HG03378 (cell line): ENCODE results near the gene TRIML2.

Experiments used
- ATAC-seq: cut with Tn5 transposase; IDR thresholded peaks from one replicate; pipeline ENCODE4 v1.9.1; 2021; ENCODE audit warnings: mild to moderate bottlenecking, moderate library complexity; ENCODE audit not compliant: unreplicated experiment

Gene TRIML2, protein sequence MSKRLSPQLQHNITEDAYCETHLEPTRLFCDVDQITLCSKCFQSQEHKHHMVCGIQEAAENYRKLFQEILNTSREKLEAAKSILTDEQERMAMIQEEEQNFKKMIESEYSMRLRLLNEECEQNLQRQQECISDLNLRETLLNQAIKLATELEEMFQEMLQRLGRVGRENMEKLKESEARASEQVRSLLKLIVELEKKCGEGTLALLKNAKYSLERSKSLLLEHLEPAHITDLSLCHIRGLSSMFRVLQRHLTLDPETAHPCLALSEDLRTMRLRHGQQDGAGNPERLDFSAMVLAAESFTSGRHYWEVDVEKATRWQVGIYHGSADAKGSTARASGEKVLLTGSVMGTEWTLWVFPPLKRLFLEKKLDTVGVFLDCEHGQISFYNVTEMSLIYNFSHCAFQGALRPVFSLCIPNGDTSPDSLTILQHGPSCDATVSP

DNA sequence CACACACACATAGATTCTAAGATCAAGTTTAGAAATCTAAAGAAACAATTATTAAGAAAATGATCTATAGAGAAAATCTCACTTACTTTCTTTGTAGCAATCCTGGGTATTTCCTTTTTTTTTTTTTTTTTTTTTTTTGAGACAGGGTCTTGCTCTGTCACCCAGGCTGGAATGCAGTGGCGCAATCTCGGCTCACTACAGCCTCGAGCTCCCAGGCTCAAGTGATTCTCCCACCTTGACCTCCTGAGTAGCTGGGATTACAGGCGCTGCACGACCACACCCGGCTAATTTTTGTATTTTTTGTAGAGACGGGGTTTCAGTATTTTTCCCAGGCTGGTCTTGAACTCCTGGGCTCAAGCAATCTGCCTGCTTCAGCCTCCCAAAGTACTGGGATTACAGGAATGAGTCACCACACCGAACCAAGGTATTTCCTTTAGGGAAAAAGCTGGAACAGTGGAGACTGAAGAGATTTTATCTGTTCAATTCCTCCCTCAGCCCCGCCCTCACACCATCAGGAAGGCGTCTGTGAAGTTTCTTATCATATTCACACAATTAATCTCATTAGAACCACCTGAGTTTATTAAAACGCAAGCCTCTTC is at the start of gene TRIML2:
Gene TRIML2 (minus strand): TSS at position 447 of the 599 bp plus-strand sequence. CDS start 4,235 bp downstream, outside the sequence.
- ATAC-seq, result no peak

DNA sequence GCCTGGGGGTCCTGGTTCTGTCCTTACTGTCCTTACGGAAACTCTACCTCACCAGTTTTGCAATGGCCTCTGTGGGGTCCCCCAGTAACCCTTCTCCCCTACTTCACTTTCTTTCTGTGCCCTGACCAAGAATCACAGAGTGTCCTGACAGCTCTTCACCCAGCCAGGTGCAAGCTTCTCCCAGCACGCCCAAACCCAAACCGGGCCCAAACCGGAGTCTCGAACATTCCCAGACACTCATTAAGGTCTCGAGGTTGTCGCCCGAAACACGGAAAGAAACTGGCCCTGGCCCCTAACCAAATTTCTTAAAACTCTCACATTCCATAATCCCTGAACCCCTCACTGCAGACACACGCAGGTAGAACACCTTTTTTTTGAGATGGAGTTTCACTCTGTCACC is 48.9 kb upstream of the TRIML2 start:
- ATAC-seq, result no peak

DNA sequence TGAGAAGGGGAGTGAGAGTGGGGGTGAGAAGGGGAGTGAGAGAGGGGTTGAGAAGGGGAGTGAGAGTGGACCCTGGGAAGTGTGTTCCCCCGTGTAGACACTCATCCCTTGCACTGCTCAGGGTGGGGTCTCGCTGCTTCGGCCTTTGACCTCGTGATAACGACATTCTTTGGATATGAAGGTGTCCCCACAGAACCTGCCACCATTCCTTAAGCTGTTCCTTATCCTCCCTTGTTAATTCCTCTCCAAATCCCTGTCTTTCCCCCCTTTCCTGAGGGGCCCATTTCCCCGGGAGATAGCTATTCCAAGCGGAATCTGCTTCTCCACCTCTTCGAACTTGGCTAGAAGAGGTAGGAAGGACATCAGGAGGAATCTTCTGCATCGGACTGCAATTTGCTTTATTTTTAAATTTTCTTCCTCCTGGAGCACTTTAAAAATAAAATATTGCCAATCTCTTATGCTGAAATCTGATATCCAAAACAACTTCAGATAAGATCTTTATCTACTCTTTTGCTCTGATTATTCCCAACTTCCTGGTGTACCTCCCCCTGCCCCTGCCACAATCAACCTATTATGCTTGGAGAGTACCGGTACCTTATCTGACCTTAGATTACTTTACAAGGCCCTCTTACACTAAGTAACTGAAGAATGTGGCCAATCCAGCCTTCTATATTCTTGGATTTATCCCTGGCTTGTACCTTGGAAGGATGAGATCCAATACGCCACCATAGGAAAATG is 45.4 kb upstream of the TRIML2 start:
- ATAC-seq, result no peak

DNA sequence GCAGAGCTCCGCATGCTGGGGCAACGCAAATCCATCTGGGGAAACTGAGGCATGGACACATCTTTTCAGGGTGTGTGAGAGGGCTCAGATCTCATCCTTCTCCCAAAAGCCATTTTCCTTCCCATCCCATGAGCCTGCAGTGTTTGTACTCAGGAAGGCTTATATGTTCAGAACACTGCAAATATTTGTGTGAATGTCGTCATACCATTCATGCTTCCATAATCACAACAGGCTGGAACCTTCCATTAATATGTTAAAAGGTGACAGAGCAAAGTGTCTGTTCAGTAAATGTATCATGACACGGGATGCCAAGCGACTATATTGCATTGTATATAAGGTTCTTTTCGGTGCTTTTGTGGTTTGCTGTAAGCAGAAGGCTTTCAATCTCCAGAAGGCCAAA is 38.4 kb upstream of the TRIML2 start:
- ATAC-seq, result no peak

DNA sequence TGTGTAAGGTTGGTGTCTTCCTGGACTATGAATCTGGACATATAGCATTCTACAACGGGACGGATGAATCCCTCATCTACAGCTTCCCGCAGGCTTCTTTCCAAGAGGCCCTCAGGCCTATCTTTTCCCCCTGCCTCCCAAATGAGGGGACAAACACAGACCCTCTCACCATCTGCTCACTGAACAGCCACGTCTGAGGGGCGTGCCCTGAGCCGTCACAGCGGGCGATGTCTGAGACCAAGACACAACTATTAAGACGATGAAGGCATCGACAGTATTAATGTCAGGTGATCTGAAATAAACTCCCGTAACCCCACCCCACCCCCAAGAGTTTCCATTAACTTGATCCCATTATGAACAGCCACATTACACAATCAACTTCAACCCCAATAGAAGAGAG is 37.8 kb upstream of the TRIML2 start:
- no peak for ATAC-seq

DNA sequence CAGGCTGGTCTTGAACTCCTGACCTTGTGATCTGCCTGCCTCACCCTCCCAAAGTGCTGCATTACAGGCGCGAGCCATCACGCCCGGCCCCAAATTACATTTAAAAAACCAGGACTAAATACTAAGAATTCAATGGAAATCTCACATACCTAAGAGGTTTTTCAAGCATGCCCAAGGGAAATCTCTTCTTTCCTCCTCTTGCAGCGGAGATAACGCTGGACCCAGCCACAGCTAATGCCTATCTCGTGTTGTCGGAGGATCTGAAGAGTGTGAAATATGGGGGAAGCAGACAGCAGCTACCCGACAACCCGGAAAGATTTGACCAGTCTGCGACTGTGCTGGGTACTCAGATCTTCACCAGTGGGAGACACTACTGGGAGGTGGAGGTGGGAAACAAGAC is 37.2 kb upstream of the TRIML2 start:
- ATAC-seq, result no peak

DNA sequence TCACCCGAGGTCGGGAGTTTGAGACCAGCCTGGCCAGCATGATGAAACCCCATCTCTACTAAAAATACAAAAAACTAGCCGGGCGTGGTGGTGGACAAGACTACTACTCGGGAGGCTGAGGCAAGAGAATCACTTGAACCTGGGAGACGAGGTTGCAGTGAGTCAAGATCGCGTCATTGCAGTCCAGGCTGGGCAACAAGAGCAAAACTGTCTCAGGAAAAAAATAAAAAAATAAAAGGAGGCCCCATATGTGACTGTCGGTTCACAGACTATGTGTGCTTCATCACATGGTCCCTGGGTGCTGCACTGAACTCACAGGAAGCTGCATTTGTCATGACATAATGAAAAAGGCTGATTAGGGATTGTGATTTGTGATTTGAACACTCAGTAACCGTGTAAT is 36.2 kb upstream of the TRIML2 start:
- no peak for ATAC-seq

DNA sequence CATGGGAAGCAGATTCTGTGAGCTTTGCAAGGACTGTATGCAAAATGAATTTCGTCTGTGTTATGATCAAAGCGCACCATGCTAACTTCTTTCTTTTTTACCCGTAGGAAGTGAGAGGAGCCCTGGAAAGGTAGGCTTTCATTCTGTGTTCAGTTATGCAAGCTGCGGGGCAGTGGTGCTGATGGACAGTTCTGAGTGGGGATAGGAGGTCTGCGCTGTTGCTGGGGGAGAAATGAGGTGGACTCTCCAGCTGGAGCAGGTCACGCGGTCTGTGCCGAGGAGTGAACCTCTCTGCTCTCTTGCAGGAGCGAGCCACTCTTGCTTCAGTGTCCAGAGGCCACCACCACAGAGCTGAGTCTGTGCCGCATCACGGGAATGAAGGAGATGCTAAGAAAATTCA is 34.3 kb upstream of the TRIML2 start:
- no peak for ATAC-seq

DNA sequence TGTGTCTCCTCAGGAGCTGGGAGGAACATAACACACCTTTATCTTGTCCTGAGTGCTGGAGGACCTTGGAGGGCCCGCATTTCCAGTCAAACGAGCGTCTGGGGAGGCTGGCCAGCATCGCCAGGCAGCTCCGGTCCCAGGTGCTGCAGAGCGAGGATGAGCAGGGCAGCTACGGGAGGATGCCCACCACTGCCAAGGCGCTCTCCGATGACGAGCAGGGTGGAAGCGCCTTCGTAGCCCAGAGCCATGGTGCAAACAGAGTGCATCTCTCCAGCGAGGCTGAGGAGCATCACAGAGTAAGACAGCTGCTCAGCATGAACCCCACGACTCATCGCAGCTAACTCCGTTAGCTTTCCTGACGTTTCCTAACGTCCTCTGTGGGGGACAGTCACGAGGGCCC is 30.3 kb upstream of the TRIML2 start:
- no peak for ATAC-seq

DNA sequence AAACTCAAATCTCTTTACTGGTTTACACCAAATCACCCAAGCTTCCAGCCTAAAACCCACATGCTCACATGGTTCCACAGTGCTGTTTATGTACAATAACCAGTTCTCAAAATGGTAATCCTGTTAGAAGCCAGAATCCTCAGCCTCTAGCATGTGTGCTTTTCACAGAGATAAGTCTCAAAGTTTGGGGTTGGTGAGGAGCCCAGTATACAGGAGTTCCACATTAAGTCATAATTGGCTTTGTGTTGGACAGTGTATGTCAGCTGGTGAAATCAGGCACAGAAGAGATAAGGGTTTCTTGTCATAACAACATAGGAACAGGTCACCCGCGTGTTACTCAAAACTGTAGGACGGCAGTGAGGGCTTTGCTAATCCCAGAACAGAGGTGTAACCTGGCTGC is 29.7 kb upstream of the TRIML2 start, which contains the start of gene TRIML1:
Gene TRIML1 (plus strand): TSS at position 301 of the 400 bp plus-strand sequence. CDS start 118 bp downstream, outside the sequence.
- no peak for ATAC-seq

DNA sequence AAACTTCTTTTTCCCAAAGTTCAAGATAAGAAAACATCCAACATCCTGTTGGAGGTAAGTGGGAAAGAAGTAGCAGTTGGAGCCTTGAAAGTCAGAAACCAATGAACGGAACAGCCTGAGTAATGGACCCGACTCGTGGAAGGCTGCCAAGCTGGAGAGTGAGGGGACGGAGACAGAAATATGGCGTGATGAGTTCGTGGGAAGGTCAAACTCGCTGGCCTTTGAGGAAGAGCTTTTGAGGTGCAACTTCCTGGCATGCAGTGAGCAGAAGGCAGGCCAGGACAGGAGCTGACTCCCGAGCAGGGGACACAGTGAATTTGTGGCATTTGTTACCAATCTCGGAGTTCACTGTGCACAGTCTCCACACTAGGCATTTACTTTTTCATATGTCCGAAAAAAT is 28.8 kb upstream of the TRIML2 start:
- ATAC-seq, result no peak

DNA sequence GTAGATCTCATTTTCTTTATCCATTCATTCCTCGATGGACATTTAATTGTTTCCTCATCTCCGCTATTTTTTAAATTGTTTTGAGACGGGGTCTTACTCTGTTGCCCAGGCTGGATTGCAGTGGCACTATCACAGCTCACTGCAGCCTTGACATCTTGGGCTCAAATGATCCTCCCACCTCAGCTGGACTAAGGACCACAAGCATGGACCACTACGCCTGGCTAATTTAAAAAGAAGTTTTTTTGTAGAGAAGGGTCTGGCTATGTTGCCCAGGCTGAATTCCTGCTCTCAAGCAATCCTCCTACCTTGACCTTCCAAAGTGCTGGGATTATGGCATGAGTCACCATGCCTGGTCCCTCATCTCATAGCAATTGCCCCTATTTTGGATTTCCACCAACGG is 22.8 kb upstream of the TRIML2 start:
- no peak for ATAC-seq

DNA sequence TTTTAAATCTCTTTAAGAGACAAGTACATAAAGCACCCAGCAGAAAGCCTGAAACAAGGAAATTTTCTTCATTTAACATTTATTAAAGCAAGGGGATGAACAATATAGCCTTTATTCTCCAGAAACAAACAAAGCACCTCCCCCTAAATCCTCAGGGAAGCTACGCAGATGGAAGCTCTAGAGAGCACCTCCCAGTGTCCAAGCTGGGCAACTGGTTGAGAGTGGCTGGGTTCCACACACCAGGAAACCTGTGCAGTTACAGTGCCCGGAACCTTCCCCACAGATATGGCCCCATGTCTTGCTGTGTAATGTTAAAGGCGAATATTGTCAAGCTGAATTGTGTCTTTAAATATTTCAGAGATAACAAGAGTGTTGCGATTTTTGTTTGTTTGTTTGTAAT is 21.0 kb upstream of the TRIML2 start:
- no peak for ATAC-seq

DNA sequence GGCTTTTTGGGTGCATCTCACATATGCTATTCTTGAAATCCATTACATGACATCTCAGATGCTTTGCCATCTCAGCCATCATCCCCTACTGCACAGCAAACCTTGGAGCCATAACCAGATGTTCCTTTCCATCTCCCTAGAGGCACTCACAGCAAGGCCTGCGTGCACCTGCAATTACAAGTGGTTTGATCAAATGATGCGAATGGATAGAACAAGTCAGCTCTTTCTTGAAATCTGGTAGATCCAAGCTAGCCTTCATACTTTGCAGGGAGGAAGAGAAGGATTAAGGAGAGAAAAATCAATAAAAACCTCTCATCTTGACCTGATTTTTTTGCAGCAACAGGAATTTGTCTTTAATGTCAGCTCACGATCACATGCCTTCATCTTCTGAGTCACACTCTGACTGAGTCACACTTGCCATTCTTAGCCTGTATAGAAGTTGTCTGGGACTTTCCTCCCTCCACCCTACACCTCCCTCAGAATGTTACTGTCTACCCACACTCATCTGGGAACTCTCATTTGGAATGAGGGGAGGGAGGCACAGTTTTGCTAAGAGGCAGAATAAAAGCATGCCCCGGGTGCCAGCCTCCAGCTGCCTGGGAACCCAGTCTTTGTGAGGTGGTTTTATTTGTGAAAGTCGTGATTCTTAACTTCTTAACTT is 17.9 kb upstream of the TRIML2 start:
- ATAC-seq, result no peak

DNA sequence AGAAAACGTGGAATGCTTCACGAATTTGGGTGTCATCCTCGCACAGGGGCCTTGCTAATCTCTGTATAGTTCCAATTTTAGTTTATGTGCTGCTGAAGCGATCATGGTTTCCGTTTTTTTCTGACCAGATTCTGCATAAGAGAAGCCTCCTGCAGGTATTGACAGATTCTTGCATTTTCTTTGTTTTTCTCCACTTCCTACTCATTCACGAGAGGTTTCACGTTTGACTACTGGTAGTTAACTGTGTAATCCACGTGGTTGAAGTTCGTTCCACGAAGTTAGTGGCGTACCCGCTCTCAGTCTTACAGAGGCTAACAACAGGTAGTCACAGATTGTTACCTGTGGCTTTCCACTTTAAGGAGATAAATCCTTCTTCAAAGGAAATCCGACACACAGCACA is 12.1 kb upstream of the TRIML2 start:
- ATAC-seq, result no peak

DNA sequence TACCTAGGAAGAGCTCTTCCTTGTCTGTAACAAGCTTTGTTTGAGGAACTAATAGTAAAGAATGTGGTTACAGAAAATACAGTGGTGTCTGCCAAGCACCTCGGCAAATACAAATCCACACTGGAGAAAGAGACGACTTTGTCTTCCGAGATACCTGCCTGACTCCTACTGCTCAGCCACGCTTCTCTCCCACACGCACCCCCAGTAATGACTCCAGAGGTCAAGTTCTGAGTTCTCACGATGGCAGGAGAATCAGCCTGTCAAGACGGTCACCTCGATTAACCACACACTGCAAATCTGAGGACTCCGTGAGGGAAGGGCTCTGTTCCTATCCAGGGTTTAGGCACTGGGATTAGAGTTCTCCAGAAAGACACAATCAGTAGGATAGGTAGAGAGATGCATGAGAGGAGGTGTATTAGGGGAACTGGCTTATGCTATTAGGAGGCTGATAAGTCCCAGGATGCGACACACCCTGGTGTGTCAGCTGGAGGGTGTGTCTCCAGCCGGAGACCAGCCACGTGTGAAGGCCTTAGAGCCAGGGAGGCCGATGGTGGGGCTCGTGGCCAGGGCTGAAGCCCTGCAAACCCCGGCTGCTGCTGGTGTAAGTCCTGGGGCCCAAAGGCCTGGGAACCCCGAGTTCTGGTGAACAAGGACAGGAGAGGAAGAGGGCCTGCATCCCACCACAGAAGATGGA is 8.4 kb upstream of the TRIML2 start:
- ATAC-seq, result no peak

DNA sequence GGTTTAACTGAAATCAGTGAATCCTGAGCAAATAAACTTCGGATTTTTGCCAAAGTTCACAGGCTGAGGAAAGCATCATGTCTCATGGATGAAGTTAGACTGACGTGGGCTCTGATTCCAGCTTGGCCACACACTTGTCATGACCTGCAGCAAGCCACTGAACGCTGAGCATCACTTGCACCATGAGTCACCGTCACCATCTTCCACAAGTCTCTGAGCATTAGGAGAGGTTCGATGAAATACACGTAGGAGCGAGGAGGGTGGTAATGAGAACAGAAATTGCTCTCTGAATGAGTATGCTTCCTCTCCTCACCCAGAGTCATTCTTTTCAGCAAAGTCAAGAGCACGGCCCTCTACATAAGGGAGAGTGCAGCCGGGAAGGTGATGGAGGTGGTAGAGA is 3.8 kb upstream of the TRIML2 start:
- no peak for ATAC-seq

DNA sequence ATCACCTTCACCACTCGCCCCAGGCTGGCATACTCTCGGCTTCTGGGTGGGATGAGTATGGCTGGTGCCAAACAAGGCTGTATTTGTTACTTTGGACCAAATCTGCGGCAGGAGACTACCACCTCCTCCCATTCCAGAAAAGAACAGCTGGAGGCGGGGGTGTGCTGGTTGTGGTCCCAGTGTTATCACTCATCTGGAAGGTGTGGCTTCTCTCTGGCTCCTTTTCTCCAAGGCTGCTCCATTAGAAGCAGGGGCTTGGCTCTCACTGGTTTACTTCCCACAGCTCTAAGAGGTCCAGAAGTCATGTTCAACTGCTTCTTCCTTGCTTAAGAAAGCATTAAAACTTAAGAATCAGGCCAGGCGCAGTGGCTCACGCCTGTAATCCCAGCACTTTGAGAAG is 2.6 kb upstream of the TRIML2 start:
- ATAC-seq, result no peak

DNA sequence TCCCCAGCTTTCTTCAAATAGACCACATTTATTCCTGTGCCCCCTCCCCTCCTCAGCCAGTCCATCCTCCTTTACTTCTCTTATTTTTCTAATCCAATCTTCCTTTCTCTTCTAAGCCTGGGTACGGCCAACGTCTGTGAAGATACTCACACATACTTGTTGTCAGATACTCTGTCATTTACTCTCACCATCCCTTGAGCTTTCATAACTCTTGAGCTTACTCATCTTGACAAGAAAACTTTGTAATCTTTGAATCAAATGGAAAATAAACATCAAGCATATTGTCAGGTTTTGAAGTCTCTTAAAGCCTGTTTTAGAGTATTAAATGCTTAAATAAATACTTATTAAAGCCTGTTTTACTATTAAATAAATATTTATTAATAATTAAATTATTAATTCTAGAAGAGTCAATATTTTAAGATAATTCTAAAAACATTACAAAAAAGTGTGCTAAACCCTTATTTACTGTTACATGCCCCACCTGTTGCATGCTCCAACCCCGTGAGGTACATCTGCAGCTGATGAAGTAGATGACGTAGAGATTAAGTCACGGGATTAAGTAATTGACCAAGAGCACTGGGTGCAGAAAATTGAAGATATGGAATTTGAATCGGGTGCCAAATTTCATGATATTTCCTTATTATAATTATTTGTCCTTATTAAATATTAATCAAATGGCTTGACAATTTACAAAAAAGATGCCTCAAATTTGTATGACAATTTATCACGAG is 1.5 kb upstream of the TRIML2 start:
- ATAC-seq, result no peak

DNA sequence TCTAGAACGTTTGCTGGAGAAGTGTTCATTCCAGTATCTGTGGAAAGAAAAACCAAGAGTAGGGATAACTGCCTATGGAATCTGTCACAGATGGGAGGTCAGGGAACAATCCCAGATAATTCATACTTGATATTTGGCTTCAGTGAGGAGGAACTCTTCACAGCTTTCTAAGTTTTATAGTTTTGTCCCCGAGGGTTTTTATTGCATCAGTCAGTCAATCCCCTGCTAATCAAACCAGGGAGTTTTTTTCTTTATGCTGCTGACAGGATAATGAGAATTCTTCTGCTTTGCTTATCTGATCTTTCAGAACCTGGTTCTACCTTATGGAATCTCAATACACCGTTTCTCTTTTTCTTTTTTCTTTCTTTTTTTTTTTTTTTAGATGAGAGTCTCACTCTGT is 633 bp upstream of the TRIML2 start:
- no peak for ATAC-seq
